Thyroid gland (tissue), 4 donors: ENCODE data around the gene ITGA5.

ENCODE experiments used
- POLR2A ChIP-seq, 2 donors: fragments of 450-650 bp; IDR thresholded peaks; one replicate each; pipeline ENCODE4 v1.6.1; 2017; ENCODE audit warnings: antibody characterized with exemption in 2 of 2, mild to moderate bottlenecking in 2 of 2, moderate library complexity in 1 of 2
- TF ChIP-seq, protein P1 (sequence below), 6 experiments: fragments of 200-600 bp in 3 of 6; fragments of 450-650 bp in 3 of 6; sonication (generic) in 3 of 6; IDR thresholded peaks; one replicate each; pipeline ENCODE4 v1.5.1; 2016 to 2019; ENCODE audit warnings: antibody characterized with exemption in 6 of 6, mild to moderate bottlenecking in 2 of 6, inconsistent platforms in 1 of 6, moderate library complexity in 1 of 6

DNA sequence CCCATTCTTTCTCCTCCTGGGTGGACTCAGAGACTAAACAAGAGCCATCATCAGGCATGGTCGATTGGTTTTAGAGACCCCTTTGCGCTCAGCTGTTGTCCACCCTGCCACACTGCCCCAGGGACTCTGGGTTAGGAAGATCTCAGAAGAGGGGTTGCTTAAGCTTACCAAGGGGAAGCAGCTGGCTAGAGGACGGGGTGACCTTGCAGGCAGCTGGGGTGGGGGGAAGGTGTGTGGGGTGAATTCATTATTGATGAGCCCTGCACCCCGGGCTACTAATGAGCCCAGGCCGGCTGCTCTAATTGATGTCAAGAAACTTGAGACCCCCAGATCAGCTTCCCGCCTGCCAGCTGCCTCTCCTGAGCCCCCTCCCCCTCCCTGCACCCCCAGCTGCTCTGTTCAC is 25.9 kb downstream of the ITGA5 start:
- TF ChIP-seq, protein P1, sequence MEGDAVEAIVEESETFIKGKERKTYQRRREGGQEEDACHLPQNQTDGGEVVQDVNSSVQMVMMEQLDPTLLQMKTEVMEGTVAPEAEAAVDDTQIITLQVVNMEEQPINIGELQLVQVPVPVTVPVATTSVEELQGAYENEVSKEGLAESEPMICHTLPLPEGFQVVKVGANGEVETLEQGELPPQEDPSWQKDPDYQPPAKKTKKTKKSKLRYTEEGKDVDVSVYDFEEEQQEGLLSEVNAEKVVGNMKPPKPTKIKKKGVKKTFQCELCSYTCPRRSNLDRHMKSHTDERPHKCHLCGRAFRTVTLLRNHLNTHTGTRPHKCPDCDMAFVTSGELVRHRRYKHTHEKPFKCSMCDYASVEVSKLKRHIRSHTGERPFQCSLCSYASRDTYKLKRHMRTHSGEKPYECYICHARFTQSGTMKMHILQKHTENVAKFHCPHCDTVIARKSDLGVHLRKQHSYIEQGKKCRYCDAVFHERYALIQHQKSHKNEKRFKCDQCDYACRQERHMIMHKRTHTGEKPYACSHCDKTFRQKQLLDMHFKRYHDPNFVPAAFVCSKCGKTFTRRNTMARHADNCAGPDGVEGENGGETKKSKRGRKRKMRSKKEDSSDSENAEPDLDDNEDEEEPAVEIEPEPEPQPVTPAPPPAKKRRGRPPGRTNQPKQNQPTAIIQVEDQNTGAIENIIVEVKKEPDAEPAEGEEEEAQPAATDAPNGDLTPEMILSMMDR (IDR thresholded peaks at IDR 0.05) = no peak
- no peak for TF ChIP-seq POLR2A (IDR thresholded peaks at IDR 0.05)
